Right renal cortex interstitium (tissue), 3 donors: ENCODE results near the gene CRAMP1. TPM values are rescaled to one million over a fixed set of nuclear protein-coding genes. Genes with fewer than 3 reads are reported as not detected.

Experiments used
- DNase-seq, 3 donors: peaks; one replicate each; pipeline ENCODE4 v3.0.0-alpha.2; 2013; ENCODE audit warnings: low read depth in 3 of 3, low spot score in 2 of 3
- polyA plus RNA-seq, 3 donors: library from polyadenylated mRNA; unstranded; fragments of 120-200 nt; gene quantifications; one replicate each; pipeline ENCODE4 v1.2.1, GENCODE V29; 2013; ENCODE audit not compliant: insufficient read length in 3 of 3

Gene CRAMP1, protein sequence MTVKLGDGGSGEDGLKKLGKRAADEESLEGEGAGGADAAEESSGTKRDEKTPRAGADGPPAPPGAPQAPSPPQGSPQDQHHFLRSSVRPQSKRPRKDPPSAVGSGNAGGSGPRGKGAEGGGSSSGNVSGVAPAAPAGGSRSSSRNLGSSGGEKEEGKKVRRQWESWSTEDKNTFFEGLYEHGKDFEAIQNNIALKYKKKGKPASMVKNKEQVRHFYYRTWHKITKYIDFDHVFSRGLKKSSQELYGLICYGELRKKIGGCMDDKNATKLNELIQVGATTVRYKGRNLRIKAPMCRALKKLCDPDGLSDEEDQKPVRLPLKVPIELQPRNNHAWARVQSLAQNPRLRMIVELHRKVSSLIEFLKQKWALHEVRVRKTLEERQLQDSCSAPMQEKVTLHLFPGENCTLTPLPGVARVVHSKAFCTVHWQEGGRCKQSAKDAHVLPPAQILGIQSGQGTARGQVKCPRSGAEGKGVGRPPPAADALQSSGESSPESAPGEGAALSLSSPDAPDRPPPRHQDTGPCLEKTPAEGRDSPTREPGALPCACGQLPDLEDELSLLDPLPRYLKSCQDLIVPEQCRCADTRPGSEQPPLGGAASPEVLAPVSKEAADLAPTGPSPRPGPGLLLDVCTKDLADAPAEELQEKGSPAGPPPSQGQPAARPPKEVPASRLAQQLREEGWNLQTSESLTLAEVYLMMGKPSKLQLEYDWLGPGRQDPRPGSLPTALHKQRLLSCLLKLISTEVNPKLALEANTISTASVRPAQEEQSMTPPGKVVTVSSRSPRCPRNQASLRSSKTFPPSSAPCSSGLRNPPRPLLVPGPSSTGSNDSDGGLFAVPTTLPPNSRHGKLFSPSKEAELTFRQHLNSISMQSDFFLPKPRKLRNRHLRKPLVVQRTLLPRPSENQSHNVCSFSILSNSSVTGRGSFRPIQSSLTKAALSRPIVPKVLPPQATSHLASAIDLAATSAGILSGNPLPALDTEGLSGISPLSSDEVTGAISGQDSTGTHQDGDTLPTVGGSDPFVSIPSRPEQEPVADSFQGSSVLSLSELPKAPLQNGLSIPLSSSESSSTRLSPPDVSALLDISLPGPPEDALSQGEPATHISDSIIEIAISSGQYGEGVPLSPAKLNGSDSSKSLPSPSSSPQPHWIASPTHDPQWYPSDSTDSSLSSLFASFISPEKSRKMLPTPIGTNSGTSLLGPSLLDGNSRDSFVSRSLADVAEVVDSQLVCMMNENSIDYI (N-terminal part only)
- 10 to 100 TPM; 16.0 to 17.6 (median 16.4) TPM for polyA plus RNA-seq

DNA sequence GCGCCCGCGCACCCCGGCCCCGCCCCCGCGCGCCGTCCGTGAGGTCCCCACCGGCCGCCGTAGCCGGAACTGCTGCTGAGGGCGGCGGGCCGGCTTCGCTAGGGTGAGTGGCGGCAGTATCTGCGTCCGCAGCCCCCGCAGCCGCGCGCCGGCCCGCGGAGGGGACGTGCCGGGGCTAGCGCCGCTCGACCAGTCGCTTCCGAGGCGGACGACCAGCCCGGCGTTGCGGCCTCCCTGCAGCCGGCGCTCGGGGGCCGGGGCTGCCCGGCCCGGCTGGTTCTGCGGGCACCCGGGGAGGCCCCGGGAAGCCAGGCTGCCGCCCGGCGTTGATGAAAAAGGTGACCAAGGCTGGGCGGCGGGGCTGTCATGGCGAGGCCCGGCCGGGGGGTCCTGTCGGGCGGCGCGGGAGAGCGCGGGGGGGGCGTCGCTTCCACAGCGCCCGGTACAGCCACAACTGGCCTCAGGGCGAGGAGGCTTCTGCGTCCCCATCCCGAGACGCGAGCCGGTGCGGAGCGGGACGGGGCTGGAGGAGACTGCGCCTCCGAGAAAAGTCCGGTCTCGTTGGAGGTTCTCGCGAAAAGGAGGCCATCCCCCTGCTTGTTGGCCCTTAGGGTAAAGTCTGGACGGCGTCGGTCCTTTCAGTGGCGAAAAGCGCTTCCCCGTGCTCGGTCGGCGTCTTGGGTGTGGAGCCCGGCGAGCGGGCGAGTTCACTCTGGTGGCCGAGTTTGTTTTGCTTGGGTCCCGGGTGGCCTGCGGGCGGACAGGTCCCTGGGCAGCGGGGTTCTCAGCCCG is at the start of gene CRAMP1:
Gene CRAMP1 (plus strand): TSS at position 41 of the 792 bp plus-strand sequence. CDS start 2,280 bp downstream, outside the sequence.
- DNase-seq: no peak

DNA sequence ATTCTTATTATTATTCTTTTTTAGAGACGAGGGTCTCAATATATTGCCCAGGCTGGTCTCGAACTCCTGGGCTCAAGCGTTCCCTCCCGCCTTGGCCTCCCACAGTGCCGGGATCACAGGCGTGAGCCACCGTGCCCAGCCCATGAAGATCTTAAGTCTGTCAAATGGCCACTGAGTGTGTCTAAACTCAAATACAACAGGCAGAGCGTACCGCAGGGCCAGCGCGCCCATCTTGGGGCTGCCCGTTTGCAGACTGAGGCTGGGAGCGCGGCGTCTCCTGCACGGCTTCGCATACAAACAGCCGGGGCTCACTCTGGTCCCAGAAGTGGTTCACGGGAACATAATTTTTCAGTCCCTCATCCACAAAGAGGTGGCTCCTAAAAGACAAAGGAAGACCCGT is 48.4 kb upstream of the CRAMP1 start:
- DNase-seq: no peak

DNA sequence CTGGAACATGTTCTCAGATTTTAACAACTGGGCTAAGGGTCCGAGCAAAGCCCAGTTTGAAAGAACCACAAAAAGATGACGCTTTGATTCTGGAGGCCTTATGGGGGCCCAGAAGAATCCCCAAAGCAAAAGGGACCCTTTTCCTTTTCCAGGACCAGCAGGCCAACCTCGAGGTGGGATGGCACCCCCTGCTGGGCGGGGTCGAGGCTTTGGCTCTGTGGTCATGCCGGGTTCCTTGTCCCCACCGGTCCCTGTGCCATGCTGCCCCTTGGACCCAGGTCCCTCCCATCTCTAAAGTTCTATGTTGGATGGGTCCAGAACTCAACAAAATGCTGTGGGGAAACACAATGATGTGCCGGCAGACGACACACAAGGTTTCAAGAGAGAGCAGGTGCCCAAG is 47.8 kb upstream of the CRAMP1 start:
- DNase-seq: no peak

DNA sequence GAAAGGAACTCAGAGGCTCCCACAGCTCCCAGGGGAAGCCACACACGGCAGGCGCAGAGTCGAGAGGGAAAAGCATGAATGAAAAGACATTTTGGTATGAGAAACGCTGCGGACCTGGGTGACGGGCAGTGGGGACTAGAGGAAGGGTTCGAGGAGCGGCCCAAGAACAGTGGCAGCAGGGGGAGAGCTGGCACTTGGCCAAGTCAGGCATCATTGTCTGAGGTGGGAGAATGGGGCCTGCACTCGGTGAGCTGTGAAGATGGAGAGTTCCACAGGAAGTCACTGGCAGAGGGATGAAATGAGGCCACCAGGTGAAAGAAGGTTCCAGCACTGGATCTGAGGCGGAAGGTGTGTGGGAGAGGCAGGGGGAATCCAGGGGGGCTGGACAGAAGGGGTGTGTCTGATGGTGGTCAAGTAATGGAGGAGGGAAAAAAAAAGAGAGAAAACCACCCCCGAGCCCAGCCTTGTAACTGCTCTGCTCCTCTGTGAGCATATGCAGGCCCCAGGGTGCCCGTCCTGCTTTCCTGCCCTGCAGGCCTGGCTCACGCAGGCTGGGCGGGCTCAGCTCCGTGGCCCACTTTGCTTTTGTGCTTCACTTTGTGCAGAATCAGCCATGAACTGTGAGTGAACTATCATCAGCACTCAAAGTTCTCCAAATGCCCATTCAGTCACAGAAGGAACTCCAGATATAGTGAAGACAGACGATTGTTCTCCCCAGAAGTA is 46.9 kb upstream of the CRAMP1 start:
- no peak for DNase-seq

DNA sequence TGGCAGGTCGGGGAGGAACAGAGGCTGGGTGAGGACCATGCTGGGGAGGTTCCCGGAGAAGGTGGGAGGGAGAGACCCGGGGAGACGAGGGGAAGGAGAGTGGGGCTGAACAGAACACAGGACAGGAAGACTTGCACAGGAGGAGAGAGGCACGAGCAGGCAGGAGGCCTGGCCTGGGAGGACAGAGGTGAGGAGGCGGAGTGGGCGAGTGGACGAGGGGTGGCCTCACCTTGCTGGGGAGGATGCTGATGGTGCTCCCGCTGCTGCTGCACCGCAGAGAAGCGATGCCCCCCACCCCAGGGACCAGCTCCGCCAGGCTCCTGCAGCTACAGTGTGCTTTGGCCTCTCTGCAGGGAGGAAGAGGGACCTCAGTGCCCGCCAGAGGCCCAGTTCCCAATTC is 44.2 kb upstream of the CRAMP1 start:
- DNase-seq: no peak

DNA sequence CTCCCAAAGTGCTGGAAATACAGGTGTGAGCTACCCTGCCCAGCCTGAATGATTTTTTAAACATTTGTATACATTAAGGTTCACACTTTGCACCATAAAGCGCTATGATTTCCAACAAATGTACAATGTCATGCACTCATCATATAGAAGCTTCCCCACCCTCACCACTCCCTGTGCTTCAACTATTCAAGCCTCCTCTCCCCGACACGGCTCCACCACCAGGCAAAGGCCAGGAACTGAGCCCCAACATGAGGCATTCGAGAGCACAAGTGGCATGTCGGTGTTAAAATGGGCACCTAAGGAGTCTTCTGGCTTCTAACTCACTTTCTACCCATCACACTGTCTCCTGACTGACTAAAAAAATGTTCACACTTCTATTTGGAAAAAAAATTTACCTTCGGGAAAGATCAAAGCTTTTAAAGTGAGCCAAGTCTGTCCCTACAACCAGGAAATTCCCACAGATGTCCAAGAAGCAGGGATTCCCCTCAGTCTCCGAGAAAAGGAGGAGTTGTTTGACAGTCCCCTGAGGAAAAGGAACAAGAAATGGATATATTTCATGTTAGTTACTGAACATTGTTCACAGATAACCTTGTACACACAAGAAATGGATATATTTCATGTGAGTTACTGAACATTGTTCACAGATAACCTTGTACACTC is 41.0 kb upstream of the CRAMP1 start:
- no peak for DNase-seq

DNA sequence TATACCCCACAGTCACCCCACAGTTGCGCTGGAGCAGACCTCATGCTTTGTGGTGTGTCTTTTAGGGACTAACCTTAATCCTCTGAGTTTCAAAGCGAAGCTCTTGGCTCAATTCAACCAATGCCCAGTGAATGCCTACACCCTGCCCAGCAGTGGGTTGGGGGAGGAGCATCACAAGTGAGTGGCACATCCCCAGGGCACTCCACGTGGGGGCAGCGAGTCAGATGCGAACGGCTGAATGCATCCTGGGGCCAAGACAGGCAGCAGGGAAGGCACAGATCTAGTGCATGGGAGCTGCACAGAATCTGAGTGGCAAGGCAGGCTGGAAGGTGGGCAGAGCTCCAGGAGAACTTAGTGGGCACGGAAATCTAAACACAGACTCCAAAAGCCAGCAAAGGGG is 39.5 kb upstream of the CRAMP1 start:
- no peak for DNase-seq

DNA sequence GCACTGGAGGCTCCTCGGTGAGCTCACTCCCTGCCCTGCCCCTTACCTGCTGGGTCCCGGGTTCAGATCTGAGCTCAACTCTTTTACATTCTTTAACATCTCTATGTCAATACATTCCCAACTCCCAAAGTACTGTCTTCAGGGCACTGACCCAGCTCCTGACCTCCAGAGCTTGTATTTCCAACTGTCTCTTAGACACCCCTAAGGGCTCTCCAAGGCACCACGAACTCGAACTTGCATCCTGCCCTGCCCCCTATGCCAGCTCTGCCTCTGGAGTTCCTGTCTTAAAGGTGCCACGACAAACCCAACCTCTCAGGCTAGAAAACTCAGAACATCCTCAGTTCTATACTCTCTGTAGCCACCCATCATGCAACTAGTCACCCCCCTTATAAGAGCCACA is 38.9 kb upstream of the CRAMP1 start:
- DNase-seq: no peak

DNA sequence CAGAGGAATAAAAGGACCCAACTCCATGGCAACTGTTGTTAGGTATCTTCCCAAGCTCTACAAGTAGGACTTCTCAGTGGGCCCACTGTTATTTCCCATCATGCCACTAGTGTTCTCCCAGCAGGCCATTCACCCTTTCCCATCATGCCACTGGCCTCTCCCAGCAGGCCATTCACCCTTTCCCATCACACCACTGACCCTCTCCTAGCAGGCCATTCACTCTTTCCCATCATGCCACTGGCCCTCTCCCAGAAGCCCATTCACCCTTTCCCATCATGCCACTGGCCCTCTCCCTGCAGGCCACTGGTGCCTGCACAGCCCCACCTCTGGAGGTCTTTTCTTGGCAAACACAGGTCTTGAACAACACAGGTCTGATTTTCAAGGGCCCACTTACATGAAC is 36.6 kb upstream of the CRAMP1 start:
- no peak for DNase-seq

DNA sequence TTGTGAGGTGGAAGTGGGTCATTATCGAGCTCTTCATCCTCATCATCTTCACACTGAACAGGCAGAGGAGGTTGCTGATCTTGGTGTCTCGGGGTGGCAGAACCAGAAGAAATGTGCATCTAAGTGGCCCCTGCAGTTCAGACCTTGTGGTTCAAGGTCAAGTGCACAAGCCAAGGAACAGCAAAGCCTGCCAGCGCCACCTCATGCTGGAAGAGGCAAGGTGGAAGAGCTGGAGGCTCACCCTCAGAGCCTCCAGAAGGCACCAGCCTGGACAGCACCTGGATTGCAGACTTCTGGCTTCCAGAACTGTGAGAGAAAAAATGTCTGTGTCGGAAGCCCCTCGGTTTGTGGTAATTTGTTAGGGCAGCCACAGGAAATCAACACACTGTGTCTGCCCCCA is 32.9 kb upstream of the CRAMP1 start:
- no peak for DNase-seq

DNA sequence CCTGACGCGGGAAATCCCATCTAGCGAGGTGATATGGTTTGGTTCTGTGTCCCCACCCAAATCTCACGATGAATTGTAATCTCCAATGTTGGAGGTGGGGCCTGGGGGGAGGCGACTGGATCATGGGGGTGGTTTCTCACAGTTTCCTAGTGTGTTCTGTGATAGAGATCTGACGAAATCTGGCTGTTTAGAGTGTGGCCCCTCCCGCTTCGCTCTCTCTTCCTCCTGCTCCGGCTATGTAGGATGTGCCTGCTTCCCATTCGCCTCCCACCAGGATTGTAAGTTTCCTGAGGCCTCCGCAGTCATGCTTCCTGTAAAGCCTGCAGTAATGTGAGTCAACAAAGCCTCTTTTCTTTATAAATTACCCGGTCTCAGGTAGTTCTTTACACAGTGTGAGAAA is 31.9 kb upstream of the CRAMP1 start:
- no peak for DNase-seq

DNA sequence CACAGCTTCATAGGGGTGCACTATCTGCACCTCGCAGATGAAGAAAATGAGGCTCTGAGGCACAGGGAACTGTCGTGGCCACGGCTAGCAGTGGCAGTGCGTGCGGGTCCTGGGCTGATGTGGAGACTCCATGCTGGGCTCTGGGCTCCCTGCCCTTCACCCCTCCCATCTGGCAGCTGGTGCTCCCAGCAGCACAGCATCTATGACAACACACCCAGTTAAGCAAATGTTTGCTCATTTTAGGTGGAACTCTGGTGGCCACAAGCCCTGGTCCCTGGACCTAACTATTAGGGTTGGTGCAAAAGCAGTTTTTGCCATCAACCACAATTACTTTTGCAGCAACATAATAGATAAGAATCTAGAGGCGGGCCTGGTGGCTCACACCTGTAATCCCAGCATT is 31.2 kb upstream of the CRAMP1 start:
- DNase-seq: no peak

DNA sequence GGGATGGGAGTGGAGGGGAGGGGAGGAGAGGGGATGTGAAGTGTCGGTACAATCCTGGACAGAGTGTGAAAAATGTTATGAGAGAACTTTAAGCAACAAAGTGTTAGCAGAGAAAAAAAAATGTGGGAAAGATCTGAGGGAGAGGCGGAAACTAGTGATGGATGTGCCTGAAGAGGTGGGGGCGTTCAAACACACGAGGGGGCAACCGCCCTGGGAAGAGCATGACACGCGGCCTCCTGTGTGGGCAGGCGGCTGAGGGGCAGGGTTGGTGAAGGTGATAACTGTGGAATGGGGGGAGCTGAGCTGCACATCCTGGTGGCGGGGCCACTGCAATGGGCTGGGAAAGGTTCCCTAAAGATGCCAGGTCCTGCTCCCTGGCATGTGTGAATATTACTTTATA is 30.4 kb upstream of the CRAMP1 start:
- DNase-seq: no peak

DNA sequence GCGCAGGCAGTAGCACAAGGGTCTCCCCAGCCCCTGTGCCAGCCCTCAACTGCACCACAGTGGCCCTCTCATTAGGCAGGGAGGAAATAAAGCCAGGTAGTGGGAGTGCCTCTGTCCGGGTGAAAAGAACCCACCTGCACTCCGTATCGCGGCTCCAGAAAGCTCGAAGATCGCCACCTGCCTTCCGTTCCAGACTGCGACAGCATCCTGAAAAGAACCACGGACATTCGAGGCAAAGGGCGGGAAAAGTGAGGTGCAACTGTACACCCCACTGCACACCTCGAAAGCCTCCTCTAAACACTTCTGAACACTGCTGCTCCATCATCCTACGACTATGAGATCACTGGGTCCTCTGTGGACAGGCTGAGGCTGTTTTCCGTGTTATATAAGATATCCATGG is 29.0 kb upstream of the CRAMP1 start:
- DNase-seq: no peak

DNA sequence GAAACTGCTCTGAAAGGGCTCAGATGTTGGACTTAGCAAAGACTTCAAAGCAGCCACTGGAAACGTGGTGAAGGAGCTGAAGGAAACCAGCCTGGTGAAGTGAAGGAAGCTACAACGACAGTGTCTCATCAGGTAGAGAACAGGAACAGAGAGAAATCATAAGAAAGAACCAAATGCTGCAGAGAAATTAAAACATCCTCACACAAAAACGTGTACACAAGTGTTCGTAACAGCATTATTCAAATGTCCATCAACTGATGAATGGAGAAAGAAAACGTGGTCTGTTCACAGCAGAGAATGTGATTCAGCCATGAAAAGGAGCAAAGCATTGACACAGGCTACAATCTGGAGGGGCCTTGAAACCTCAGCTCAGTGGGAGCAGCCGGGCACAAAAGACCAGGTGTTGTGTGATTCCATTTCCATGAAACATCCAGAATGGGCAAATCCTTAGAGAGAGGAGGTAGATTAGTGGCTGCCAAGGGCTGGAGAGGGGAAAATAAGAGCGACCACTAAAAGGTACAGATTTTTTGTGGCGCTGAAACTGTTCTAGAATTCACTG is 27.2 kb upstream of the CRAMP1 start:
- DNase-seq: no peak

DNA sequence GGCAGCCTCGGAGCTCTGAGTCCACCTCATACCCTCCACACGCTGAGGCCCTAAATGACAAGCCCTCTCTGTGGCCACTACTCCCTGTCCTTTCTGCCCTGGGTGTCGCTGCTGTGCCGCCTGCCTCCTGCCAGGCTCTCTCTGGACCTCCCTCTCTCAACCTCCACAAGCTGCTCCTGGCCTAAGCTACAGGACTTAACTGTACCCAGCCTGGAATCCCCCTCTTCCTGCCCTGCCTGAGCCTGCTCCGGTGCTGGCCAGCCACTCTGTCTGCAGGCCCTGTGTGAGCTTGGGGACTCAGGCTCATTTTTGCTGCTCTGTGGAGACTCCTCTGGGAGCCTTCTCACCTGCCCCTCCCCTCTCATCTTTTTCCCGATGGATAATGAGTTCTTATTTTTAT is 21.8 kb upstream of the CRAMP1 start:
- no peak for DNase-seq

DNA sequence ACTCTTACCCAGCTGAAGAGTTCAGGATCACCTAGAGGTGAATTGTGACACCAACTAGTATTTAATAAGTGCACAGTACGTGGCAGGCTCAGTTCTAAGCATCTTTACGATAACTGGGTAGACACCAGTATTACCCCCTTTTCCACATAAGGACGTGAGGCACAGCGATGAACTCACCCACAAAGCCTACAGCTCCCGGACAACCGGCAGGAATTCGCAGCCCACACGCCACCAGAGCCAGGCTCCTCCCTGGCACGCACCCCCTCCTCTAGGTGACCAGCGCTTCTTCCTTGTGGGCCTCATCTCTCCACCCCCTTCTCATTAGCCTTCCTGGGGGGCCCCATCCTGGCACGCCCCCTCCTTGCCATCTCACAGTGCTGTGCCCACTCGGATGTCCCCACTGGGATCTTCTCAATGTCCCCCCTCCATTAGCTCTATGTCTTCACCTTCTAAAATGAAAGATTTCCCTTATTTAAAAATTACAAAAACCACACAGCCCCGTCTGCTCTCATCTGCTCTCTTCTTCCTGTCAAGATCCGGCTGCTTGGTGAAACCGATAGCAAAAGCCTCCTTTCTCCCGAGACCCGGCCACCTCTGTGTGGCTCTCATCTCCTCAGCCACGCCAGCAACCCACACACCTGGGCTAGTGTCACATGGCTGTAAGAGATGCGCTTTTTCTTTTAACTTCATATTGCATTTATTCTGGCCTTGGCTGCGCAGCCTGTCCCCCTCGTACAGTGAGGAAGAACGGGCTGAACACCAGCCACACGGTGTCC is 21.0 kb upstream of the CRAMP1 start:
- no peak for DNase-seq

DNA sequence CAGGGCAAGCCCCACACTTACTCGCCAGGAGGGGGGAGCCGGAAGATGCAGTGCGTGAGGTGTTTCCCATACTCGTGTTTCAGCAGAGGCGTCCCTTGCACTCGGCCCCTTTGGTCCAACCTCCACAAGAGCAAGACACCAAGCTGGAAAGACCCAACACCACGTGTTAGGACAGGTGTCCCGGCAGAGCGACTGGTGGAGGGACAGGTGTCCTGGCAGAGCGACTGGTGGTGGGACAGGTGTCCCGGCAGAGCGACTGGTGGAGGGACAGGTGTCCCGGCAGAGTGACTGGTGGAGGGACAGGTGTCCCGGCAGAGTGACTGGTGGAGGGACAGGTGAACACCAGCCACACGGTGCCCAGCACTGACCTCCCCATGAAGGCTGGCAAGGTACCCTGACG is 19.7 kb upstream of the CRAMP1 start:
- DNase-seq: no peak
